ENCODE data around the gene TCAIM.
A peak's percentile ranks its signal among the peaks of the same experiment; 100 is the strongest.

DNA sequence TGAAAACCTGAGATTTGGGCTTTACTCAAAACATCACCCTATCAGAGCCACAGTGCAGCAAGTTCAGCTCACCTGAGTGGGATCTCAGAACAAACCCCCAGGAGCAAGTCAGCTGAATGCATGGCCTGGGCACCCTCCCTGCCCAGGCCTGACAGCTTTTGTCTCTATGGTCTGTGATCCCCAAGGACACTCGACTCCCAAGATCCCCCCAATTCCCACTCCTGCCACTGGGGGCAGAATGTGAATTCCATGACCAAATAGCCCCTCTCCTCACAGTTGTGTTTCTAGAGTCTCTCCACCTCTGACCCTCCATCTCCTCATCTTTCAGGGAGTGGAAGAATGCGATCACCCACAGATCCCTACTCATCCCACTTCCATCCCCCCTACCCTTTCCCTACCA is 80.0 kb downstream of the TCAIM start:
- TF ChIP-seq, protein P1, sequence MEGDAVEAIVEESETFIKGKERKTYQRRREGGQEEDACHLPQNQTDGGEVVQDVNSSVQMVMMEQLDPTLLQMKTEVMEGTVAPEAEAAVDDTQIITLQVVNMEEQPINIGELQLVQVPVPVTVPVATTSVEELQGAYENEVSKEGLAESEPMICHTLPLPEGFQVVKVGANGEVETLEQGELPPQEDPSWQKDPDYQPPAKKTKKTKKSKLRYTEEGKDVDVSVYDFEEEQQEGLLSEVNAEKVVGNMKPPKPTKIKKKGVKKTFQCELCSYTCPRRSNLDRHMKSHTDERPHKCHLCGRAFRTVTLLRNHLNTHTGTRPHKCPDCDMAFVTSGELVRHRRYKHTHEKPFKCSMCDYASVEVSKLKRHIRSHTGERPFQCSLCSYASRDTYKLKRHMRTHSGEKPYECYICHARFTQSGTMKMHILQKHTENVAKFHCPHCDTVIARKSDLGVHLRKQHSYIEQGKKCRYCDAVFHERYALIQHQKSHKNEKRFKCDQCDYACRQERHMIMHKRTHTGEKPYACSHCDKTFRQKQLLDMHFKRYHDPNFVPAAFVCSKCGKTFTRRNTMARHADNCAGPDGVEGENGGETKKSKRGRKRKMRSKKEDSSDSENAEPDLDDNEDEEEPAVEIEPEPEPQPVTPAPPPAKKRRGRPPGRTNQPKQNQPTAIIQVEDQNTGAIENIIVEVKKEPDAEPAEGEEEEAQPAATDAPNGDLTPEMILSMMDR (IDR thresholded peaks at IDR 0.05; ENCODE audit: low read depth, low read length, poor library complexity, severe bottlenecking) = peak; percentile 49
- TF ChIP-seq EZH2phosphoT487 (IDR thresholded peaks at IDR 0.05; ENCODE audit: borderline replicate concordance, low read length) = no peak

All from DOHH2 (cell line).